HG03095 (cell line): Measurements from ENCODE around the gene WDR46.
"Not testable (repeated sequence)": the region's sequence is repeated elsewhere in the genome, so short reads cannot be mapped to it uniquely, and the experiment has no call there.

Experiments used
- ATAC-seq: cut with Tn5 transposase; IDR thresholded peaks from one replicate; pipeline ENCODE4 v1.9.1; 2021; ENCODE audit warnings: moderate library complexity; ENCODE audit not compliant: unreplicated experiment

WDR46 gene

GRCh38 chr6:33289784-33290315, 811 bp upstream of the WDR46 start:
- ATAC-seq, result no peak

GRCh38 chr6:33288141-33288920, 708 bp downstream of the WDR46 start:
- ATAC-seq, result no peak

GRCh38 chr6:33286946-33287914, 1.8 kb downstream of the WDR46 start:
- no peak for ATAC-seq

- not testable (repeated sequence) for ATAC-seq
These were observed 3.8 kb downstream of the WDR46 start for GRCh38 chr6:33285214-33285613.

- no peak for ATAC-seq
These were observed 8.5 kb downstream of the WDR46 start for GRCh38 chr6:33280539-33280938.

GRCh38 chr6:33279971-33280511, 9.0 kb downstream of the WDR46 start:
- ATAC-seq, result no peak

- no peak for ATAC-seq
These were observed 9.8 kb downstream of the WDR46 start for GRCh38 chr6:33279257-33279695.

GRCh38 chr6:33278810-33279209, 10.2 kb downstream of the WDR46 start:
- ATAC-seq, result no peak

- no peak for ATAC-seq
These were observed 10.7 kb downstream of the WDR46 start for GRCh38 chr6:33278392-33278741.

GRCh38 chr6:33277663-33278391, 11.2 kb downstream of the WDR46 start:
- ATAC-seq, result peak; percentile 17

GRCh38 chr6:33276864-33277662, 12.0 kb downstream of the WDR46 start, which contains the start of gene B3GALT4:
Gene B3GALT4 (plus strand): TSS chr6:33277123. CDS start chr6:33277420, 297 bp downstream.
- peak; percentile 49 for ATAC-seq

GRCh38 chr6:33276581-33276863, 12.5 kb downstream of the WDR46 start:
- ATAC-seq, result no peak

- not testable (repeated sequence) for ATAC-seq
These were observed 13.1 kb downstream of the WDR46 start for GRCh38 chr6:33275795-33276580.

- ATAC-seq, result no peak
These were observed 14.8 kb downstream of the WDR46 start for GRCh38 chr6:33273924-33274902.

GRCh38 chr6:33273129-33273923, 15.7 kb downstream of the WDR46 start:
- ATAC-seq, result no peak

GRCh38 chr6:33272275-33273128, 16.5 kb downstream of the WDR46 start:
- no peak for ATAC-seq
